Ishikawa (cell line): ENCODE results near the gene EEF1AKMT3.

Experiments used
- CEBPB ChIP-seq: IDR thresholded peaks from 2 replicates; pipeline ENCODE4 v1.6.1; 2012
- CREB1 ChIP-seq: IDR thresholded peaks from 2 replicates; pipeline ENCODE4 v1.6.1; 2012; ENCODE audit warnings: low read depth
- EGR1 ChIP-seq: IDR thresholded peaks from 2 replicates; pipeline ENCODE4 v1.6.1; 2012
- EP300 ChIP-seq: IDR thresholded peaks from 2 replicates; pipeline ENCODE4 v1.6.1; 2012; ENCODE audit warnings: borderline replicate concordance
- FOXM1 ChIP-seq: IDR thresholded peaks from 2 replicates; pipeline ENCODE4 v1.6.1; 2012; ENCODE audit warnings: low read depth, borderline replicate concordance
- NFIC ChIP-seq: IDR thresholded peaks from 2 replicates; pipeline ENCODE4 v1.6.1; 2012
- RAD21 ChIP-seq: IDR thresholded peaks from 2 replicates; pipeline ENCODE4 v1.6.1; 2012; ENCODE audit warnings: low read depth
- REST ChIP-seq: IDR thresholded peaks from 2 replicates; pipeline ENCODE4 v1.6.1; 2012; ENCODE audit warnings: low read depth, mild to moderate bottlenecking
- TAF1 ChIP-seq: IDR thresholded peaks from 2 replicates; pipeline ENCODE4 v1.6.1; 2012; ENCODE audit warnings: low read depth, mild to moderate bottlenecking
- TCF12 ChIP-seq: IDR thresholded peaks from 2 replicates; pipeline ENCODE4 v1.6.1; 2012; ENCODE audit warnings: low read depth
- YY1 ChIP-seq: IDR thresholded peaks from 2 replicates; pipeline ENCODE4 v1.6.1; 2012; ENCODE audit warnings: low read depth
- ZBTB7A ChIP-seq: IDR thresholded peaks from 2 replicates; pipeline ENCODE4 v1.6.1; 2012; ENCODE audit warnings: low read depth
- TF ChIP-seq, protein P1 (sequence below): IDR thresholded peaks from 2 replicates; pipeline ENCODE4 v1.6.1; 2012
- TF ChIP-seq, protein P2 (sequence below): IDR thresholded peaks from 2 replicates; pipeline ENCODE4 v1.6.1; 2012

DNA sequence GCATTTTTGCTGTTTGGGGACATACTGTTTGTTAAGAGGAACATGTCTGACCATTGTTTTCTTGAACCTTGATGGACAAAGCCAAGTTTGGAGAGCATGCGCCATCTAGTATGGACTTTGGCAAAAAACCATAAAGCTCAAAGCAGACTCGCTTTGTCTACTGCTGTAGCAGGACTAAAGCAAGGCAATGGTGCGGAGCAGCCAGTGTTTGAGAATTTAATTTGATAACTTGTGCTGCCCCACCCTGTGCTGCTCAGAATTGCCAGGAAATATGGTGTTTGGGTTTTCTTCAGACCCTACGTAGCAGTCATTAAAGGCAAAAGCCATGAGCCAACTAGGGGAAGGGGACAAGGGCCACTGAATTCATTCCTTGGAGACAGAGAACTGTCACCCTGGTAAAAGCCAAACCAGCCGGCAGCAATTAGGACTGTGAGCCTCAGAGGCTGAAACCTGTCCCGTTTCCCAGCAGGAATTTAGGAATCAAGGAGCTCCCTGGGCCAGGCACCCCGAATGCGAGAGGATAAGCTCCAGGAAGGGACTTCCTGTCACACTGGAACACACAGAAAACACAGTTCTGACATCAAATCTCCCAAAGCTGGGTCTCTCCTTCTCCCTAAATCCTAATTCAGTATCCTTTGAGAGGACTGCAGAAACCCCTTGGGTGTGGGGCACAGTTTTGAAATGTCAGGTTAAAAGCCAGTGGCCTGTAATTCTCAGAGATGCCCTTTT, 45.0 kb downstream of the EEF1AKMT3 start:
- TF ChIP-seq EP300 (no peak), EGR1 (no peak), ZBTB7A (no peak), REST (no peak), CREB1 (no peak), RAD21 (no peak), FOXM1 (no peak), YY1 (no peak), TAF1 (no peak), CEBPB (no peak), TCF12 (no peak), NFIC (no peak)
- TF ChIP-seq, protein P1, sequence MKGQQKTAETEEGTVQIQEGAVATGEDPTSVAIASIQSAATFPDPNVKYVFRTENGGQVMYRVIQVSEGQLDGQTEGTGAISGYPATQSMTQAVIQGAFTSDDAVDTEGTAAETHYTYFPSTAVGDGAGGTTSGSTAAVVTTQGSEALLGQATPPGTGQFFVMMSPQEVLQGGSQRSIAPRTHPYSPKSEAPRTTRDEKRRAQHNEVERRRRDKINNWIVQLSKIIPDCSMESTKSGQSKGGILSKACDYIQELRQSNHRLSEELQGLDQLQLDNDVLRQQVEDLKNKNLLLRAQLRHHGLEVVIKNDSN = no peak
- TF ChIP-seq, protein P2, sequence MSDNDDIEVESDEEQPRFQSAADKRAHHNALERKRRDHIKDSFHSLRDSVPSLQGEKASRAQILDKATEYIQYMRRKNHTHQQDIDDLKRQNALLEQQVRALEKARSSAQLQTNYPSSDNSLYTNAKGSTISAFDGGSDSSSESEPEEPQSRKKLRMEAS = no peak
